GM12801 (cell line): ENCODE results near the gene GABRG3.

Experiments
- CTCF ChIP-seq: IDR thresholded peaks from one replicate; pipeline ENCODE4 v1.5.1; 2011; ENCODE audit warnings: control low read depth; ENCODE audit not compliant: insufficient read length; ENCODE audit errors: extremely low read depth

The GABRG3 gene

GRCh38 chr15:27214032-27214431, 243.1 kb downstream of the GABRG3 start:
- TF ChIP-seq CTCF, result no peak

GRCh38 chr15:27214961-27215360, 244.0 kb downstream of the GABRG3 start:
- no peak for TF ChIP-seq CTCF

GRCh38 chr15:27218426-27218825, 247.4 kb downstream of the GABRG3 start:
- TF ChIP-seq CTCF, result no peak

GRCh38 chr15:27219636-27220035, 248.7 kb downstream of the GABRG3 start:
- TF ChIP-seq CTCF, result no peak

- no peak for TF ChIP-seq CTCF
Observed at GRCh38 chr15:27220199-27220598, 249.2 kb downstream of the GABRG3 start.

GRCh38 chr15:27222479-27222878, 251.5 kb downstream of the GABRG3 start:
- TF ChIP-seq CTCF, result no peak

- TF ChIP-seq CTCF, result no peak
Observed at GRCh38 chr15:27223179-27223578, 252.2 kb downstream of the GABRG3 start.

- TF ChIP-seq CTCF, result no peak
Observed at GRCh38 chr15:27231811-27232210, 260.8 kb downstream of the GABRG3 start.
